NCI-H524 (cell line): ENCODE measurements around the gene CLCN5.

Experiments used
- DNase-seq, 2 experiments: peaks; one replicate each; lab custom pipeline; 2025; lab: John Stamatoyannopoulos, UW

The CLCN5 gene

DNA sequence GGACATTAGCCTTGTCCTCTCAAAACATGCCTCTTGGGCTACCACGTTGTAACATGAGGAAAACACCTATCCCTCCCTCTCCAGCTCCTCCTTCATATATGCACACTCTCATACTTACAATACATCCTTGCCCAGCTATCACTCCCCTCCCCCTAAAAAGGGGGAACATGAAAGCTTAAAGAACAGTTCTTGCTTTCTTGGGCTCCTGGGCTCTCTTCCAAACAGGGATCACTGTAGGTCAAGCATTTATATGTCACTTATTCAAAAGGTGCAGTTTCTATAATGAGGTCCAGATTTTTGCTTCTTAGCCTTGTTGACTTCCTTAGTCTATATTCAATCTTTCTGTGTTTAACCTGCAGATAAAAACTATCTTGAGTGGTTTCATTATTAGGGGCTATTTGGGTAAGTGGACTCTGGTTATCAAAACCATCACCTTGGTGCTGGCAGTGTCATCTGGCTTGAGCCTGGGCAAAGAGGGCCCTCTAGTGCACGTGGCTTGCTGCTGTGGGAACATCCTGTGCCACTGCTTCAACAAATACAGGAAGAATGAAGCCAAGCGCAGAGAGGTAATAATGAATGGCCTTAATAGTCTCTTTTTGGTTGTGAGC, 159.0 kb downstream of the CLCN5 start:
- DNase-seq: peak; percentile 15 to 56

- DNase-seq: no peak
Observed at GRCh38 chrX:50082741-50083140, 160.3 kb downstream of the CLCN5 start.

- DNase-seq: no peak
Observed at GRCh38 chrX:50088645-50089044, 166.2 kb downstream of the CLCN5 start.

GRCh38 chrX:50093625-50094024, 171.2 kb downstream of the CLCN5 start:
- DNase-seq: no peak

DNA sequence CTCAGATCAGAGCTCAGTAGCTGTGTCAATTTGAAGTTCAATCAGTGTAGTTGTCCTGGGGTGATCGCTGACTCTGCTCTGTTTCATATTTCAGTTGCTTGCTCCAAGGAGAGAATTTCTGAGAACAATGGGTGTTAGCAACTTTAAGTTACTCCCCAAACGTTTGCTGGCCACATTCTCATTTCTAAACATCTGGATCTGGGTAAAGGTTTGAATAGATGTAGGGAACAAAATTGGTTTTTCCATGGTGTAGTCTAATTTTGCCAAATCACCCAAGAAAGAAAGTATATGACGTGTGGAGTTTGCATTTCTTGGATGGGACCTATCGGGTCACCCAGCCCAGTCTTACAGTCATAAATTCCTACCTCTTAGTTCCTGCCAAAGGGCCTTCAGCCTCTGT, 174.7 kb downstream of the CLCN5 start:
- DNase-seq: no peak

GRCh38 chrX:50098241-50098640, 175.8 kb downstream of the CLCN5 start:
- DNase-seq: no peak

GRCh38 chrX:50098749-50099148, 176.4 kb downstream of the CLCN5 start:
- DNase-seq: no peak

- no peak for DNase-seq
Observed at GRCh38 chrX:50099331-50099730, 176.9 kb downstream of the CLCN5 start.

DNA sequence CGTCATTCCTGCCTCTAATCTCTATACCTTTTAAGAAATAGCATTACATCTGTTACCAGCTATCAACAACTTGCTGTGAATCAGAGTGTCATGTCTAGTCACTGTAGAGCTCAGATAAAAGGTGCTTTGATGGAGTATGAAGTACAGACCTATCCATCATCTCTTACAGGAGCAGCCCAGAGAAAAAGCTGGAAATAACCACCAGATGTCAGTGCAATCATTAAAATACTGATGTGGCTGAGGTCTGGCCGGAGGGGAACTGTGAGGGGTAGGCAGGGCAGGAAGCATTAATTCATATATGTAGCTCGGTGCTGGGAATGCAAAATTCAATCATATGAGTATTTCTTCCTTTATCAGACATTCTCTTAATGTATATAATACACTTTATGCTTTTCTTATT, 177.8 kb downstream of the CLCN5 start:
- DNase-seq: peak in 1 of 2 experiments; percentile 30

GRCh38 chrX:50103176-50103575, 180.8 kb downstream of the CLCN5 start:
- no peak for DNase-seq

DNA sequence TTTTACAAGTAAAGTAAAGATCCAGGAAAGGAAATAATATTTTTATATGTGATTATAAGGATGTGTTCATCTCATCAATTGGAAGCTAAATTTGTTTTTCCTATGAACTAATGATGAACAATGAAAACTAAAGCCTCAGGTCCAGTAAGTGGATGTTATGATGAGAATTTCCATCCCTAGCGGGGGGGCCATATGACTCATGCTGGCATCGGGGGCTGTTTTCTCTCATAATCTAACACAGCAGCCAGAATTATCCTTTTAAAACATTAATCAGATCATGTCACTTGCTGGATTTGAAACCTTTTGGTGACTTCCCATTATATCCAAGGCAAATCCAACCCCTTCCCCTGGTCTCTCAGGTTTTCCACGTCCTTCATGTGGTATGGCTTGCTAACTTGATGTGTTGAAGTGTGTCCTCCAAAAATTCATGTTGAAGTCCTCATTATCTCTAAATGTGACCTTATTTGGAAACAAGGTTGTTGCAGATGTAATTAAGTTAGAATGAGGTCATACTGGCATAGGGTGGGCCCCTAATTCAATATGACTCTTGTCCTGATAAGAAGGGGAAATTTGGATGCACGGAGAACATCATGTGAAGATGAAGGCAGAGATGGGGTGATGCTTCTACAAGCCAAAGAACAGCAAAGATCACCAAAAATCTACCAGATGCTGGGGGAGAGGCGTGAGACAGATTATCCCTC, 181.6 kb downstream of the CLCN5 start:
- DNase-seq: no peak

DNA sequence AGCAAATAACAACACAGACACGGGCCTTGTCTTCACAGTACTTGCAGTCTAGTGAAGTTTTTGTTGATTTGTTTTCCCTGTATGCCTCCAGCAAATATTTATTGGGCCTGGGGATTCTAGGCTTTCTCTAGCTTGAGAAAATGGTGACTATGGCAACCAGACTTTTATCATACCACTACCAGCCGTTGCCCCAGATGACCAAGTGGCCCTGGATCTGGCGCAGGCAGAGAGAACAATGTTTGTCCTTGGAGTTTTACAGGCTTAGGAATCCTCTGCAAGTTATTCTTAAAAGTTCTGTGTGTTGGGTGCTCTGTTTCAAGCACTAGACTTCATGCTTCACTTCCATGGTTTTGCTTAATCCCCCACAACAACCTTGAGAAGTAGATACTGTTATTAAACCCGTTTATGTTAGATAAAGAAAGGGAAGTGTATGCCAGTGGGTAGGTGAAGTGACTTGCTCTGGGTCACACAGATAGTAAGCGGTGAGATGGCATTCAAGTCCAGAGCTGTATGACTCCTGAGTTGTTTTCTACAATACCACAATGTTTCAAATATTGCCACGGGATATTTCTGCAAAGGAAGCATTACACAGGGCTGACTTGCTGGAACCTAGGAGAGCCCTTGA, 183.8 kb downstream of the CLCN5 start:
- no peak for DNase-seq

DNA sequence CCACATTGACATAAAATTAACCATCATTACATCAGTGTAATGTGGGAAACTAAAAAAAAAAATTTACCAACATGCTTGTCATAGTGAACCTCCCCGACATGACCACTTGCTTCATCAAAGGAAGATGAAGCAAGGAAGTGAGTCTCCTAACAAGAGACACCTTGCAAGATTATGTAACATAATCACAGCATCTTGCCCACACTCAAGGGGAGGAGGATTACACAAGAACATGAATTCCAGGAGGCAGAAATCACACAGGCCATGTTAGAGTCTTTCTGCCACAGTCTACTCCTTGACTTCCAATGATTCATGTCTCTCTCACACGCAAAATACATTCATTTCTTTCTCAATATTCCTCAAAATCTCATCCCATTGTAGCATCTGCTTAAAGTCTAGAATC, 185.1 kb downstream of the CLCN5 start:
- no peak for DNase-seq

DNA sequence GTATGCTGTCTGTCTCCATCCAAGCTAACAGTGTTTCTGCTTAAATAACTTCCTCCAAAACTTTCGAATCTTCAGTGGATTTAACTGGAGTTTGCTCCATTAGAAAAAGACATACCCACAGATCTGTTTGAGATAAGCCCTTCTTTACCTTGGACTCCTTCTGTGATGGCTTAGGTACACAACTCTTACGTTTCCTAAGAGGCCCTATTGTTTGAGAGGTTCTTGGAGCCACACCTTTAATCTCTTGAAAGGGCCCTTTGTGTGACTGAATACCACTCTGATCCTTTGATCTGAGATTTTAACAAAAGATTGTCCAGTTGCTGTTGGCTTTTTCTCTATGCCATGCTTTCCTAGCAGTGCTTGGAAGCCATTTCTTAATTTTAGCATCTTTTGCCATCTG, 185.9 kb downstream of the CLCN5 start:
- DNase-seq: no peak

DNA sequence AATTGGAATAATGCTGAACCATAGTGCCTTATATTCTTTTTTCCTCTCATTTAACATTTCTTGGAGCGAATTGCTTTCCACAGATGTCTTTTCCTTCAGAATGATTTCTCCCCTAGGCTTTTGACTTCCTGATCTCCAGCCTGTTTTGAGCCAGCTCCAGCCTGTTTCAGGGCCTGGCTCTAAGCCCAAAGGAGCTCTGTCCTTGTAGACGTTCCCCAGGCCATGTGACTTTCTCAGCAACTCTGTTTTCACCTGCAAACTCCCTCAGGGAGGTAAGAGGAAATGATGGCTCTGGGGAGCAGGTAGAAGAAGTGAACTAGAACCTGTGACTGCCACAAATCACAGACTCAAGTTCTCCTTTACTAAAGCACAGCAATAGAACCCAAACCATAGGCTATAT, 189.3 kb downstream of the CLCN5 start:
- DNase-seq: no peak

GRCh38 chrX:50114113-50114512, 191.7 kb downstream of the CLCN5 start:
- DNase-seq: no peak

DNA sequence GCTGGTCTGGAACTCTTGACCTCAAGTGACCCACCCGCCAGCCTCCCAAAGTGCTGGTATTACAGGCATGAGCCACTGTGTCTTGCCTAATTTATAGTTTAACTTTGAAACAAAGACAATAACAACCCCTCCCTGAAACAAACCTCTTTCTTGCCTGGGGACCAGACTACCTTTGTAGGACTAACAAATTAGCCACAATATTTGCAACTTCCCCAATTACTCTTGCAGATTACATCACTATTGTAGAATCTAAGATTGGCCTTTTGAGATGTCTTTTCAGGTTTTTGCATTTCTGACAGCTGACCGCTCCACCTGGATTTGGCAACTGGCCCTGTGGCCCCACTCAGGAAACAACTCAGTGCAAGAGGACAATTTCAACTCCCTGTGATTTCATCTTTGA, 193.6 kb downstream of the CLCN5 start:
- no peak for DNase-seq

- no peak for DNase-seq
Observed at GRCh38 chrX:50117476-50117875, 195.1 kb downstream of the CLCN5 start.

GRCh38 chrX:50125480-50125879, 203.1 kb downstream of the CLCN5 start:
- no peak for DNase-seq

DNA sequence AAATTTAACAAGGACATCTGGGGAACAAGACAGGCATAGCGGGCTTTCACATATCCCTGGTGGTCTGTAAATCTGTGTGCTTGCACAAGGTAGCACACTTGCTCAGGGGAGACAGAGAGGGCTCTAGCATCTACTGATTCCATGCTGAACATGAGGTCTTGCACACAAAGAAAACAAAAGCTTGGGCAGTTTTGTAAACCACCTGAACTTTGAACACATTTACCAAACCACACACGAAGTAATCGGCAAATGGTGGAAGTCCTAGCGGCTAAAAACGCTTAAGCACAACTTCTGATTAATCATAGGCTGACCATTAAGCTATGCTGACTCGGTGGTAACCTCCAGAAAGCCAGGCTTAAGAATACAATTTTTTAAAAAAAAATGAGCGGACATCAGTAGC, 225.6 kb downstream of the CLCN5 start:
- DNase-seq: no peak
